ENCODE measurements around the gene PLD3.

- TF ChIP-seq CTCF (IDR thresholded peaks at IDR 0.05; ENCODE audit: insufficient read depth, low read length) (no peak), SPI1 (IDR thresholded peaks at IDR 0.05; ENCODE audit: borderline replicate concordance, low read depth) (no peak), GABPA (IDR thresholded peaks at IDR 0.05; ENCODE audit: low read depth) (no peak)
Observed at GRCh38 chr19:40394816-40395210, 46.3 kb downstream of the PLD3 start.

All from HL-60 (cell line).